Activated T-cell treated with anti-CD3 and anti-CD28 coated beads, Interleukin-2, amount 50 U/mL, for 1 hour (primary cell): ENCODE results near the gene STAB1.

Experiments
- DNase-seq: peaks from one replicate; pipeline ENCODE4 v3.0.0-alpha.2; 2020

Gene STAB1

DNA sequence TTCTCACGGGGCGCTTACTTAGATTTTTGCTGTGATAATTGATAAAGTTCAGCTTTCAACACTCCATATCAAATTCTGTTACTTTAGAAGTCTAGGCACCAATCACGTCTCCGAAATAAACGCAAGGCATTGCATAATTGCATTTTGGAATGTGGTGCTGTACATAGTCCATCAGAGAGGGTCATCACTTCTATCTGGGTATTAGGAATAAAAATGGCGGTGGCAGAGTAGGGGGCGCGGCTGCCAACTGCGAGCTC is 40.9 kb downstream of the STAB1 start:
- no peak for DNase-seq

DNA sequence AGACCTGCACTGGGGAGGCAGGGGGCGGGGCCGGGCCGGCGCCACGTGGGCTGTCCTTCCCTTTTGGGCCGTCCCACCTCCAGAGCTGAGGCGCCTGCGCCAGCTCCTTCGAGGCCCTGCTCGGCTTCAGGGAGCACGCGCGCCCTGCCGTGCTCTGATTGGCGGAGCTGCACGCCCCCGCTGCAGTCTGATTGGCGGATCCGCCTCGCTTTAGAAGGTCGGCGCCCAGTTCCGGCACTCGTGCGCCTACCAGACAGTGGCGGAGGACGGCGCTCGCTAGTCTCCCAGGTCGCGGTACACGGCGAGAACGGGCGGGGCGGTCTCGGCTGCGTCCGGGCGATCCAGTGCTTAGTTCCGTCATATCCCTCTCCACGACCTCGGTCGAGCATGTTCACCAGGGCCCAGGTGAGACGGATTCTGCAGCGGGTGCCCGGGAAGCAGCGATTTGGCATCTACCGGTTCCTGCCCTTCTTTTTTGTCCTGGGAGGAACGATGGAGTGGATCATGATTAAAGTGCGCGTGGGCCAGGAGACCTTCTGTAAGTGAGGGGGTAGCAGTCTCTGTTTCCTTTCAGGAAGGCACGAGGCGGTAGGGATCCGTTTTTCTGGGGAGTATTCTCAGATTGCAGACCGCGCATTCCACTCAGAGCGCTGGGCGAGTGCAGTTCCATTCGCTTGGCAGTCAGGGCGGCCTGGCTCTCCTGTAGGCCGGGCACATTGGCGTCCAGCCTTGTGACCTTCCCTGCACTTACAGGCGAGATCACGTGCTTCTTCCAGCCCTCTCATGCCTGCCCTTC is 41.4 kb downstream of the STAB1 start, which contains the start of gene UQCC5:
UQCC5 (plus strand) TSS at position 237 of the 796 bp plus-strand sequence; CDS start at position 388, 151 bp downstream.
- peak; percentile 96 for DNase-seq

GRCh38 chr3:52537165-52537620 is 42.1 kb downstream of the STAB1 start:
- DNase-seq, result no peak

GRCh38 chr3:52537726-52538421 is 42.7 kb downstream of the STAB1 start:
- peak; percentile 16 for DNase-seq

DNA sequence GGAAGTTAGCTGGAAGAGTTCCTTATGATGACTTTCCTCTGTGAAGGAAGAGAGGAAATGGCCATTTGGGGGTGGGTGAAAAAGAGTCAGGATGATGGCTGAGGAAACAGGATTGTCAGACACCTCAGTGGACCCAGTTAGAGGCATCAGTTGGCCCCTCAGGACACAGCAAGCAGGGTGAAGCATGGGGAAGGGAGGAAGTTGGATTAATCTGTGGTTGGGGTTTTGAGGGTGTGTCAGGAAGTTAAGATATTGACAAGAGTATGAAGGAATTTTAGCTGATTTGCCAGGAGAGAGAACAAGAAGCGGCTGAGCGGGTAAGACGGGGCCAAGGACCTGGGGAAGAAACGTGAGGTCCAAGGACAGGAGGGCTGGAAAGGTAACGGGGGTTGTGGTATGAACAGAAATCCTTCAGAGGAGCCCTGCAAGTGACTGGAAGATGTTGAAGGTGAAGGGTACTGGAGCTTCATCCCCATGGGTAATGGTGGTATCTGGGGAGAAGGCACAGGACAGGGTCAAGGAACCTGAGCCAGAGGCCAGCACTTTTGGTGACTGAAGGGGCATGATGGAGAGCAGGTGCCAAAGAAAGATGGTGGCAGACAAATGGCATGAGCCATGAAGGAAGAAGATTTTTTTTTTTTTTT is 44.0 kb downstream of the STAB1 start:
- no peak for DNase-seq

GRCh38 chr3:52541050-52541449 is 45.9 kb downstream of the STAB1 start:
- no peak for DNase-seq

GRCh38 chr3:52544937-52545336 is 49.8 kb downstream of the STAB1 start:
- DNase-seq, result no peak

DNA sequence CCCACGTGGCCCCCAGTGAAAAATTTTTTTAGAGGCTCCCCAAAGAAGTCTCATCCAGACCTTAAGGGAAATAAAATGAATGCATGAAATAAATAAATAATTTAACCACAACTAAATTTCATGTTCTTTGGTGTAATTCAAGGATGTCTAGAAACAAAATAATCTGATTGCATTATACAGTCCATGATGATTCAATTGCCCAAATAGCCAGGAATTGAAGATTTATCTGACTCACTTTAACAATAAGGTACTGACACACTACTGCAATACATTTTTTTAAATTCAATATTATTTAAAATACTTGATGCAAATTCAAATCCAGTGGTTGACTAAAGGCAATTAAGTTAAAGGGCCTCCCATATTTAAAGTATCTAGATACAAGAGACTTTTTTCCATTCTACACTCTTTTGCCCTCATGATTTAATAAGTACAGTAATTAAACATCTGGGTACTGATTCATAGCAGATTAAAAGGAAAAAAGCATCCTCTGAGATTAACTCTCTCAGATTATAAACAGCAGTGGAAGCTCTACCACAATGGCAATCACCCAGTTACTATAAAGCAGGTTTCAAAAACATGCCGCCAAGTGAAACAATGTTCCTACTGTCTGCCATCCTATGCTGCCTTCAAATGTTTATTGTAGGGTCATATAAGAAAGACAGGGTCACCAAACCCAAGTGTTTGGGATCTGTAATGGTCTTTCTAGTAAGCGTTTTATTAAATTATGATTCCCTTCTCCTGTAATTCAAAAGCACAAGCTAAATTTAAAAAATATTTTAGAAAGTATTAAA is 51.2 kb downstream of the STAB1 start:
- DNase-seq, result no peak

- no peak for DNase-seq
Observed at GRCh38 chr3:52547143-52547542, 52.0 kb downstream of the STAB1 start.

DNA sequence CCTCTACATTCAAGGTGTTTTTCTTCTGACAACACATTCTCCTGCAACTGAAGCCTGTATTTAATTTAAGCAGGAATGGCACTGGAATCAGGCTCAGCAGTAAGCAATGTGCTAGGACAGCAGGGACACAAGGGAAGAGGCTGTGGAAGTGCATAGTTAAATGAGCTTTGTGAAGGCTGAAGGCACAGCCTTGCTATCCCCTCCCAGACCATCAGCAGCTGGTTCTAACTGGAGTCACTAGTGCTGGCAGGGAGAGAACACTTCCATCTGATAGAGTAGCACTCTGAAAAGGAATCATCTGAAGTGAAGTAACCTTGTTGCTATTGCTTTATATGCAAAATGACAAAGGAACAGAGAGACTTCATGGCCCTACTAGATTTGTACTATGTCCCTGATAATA is 56.0 kb downstream of the STAB1 start:
- no peak for DNase-seq

DNA sequence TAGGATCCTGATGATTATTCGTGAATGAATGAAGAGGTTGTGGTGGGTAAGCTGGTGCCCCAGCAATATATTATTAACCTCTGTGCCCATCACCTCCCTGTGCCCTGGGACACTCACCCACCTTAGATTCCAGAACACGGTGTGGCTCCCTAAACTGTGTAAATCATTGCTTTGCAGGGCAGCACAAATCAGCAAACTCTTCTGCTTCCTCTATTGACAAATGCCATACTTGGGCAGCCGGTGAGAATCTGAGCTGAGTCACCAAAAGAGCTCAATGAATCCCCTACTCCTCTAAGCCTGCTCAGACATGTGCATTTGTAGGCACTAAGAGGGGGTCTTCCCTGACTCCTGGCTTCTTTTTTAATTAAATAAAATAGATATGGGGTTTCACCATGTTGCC is 57.0 kb downstream of the STAB1 start:
- no peak for DNase-seq

GRCh38 chr3:52554026-52554755 is 59.1 kb downstream of the STAB1 start:
- no peak for DNase-seq

GRCh38 chr3:52555056-52555455 is 59.9 kb downstream of the STAB1 start:
- no peak for DNase-seq

GRCh38 chr3:52557011-52557960 is 62.1 kb downstream of the STAB1 start:
- no peak for DNase-seq

- DNase-seq, result no peak
Observed at GRCh38 chr3:52558436-52558835, 63.3 kb downstream of the STAB1 start.

GRCh38 chr3:52561028-52561747 is 66.0 kb downstream of the STAB1 start:
- no peak for DNase-seq

- no peak for DNase-seq
Observed at GRCh38 chr3:52563984-52564383, 68.8 kb downstream of the STAB1 start.

DNA sequence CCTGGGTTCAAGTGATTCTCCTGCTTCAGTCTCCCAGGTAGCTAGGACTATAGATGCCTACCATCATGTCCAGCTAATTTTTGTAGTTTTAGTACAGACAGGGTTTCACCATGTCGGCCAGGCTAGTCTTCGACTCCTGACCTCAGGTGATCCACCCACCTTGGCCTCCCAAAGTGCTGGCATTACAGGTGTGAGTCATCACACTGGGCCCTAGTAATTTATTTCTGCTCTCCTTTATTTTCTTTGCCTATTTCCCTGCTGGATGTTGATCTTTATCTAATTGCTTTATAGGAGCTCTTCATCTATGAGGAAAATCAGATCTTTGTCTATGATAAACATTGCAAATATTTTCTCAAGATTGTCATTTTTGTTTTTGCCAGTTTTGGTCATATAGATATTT is 72.9 kb downstream of the STAB1 start:
- DNase-seq, result no peak

DNA sequence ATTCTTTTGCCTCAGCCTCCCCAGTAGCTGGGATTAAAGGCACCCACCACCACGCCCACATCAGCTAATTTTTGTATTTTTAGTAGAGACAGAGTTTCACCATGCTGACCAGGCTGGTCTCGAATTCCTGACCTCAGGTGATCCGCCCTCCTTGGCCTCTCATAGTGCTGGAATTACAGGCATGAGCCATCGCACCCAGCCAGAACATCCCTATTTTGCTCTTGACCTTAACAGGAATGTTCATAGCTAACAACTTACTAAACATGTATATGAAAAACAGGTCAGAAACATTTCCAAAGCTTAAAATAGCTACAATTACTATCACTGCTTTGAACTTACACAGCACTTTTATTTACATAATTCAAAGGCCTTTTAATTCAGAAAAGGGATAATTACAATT is 74.9 kb downstream of the STAB1 start:
- DNase-seq, result no peak

- no peak for DNase-seq
Observed at GRCh38 chr3:52572221-52572620, 77.1 kb downstream of the STAB1 start.
